ENCODE results near the gene LAMB4.

Gene LAMB4

GRCh38 chr7:108143658-108144420 is 13.7 kb upstream of the LAMB4 start:
- no peak for DNase-seq (ENCODE audit: low read depth)

- no peak for DNase-seq (ENCODE audit: low read depth)
These were observed 12.6 kb upstream of the LAMB4 start for GRCh38 chr7:108142675-108143259.

GRCh38 chr7:108142180-108142579 is 12.0 kb upstream of the LAMB4 start:
- no peak for DNase-seq (ENCODE audit: low read depth)

GRCh38 chr7:108140671-108141070 is 10.5 kb upstream of the LAMB4 start:
- DNase-seq (ENCODE audit: low read depth), result no peak

- DNase-seq (ENCODE audit: low read depth), result no peak
These were observed 8.8 kb upstream of the LAMB4 start for GRCh38 chr7:108138911-108139310.

- no peak for DNase-seq (ENCODE audit: low read depth)
These were observed 7.8 kb upstream of the LAMB4 start for GRCh38 chr7:108137993-108138392.

- DNase-seq (ENCODE audit: low read depth), result no peak
These were observed 6.9 kb upstream of the LAMB4 start for GRCh38 chr7:108137040-108137439.

- DNase-seq (ENCODE audit: low read depth), result no peak
These were observed 6.1 kb upstream of the LAMB4 start for GRCh38 chr7:108136191-108136688.

- no peak for DNase-seq (ENCODE audit: low read depth)
These were observed 5.5 kb upstream of the LAMB4 start for GRCh38 chr7:108135446-108136190.

- no peak for DNase-seq (ENCODE audit: low read depth)
These were observed 4.3 kb upstream of the LAMB4 start for GRCh38 chr7:108134486-108134885.

- DNase-seq (ENCODE audit: low read depth), result no peak
These were observed 2.5 kb upstream of the LAMB4 start for GRCh38 chr7:108132551-108133265.

- DNase-seq (ENCODE audit: low read depth), result no peak
These were observed 869 bp downstream of the LAMB4 start for GRCh38 chr7:108129018-108129965.

GRCh38 chr7:108128514-108128913 is 1.6 kb downstream of the LAMB4 start:
- no peak for DNase-seq (ENCODE audit: low read depth)

GRCh38 chr7:108127461-108127860 is 2.7 kb downstream of the LAMB4 start:
- no peak for DNase-seq (ENCODE audit: low read depth)

GRCh38 chr7:108124820-108125219 is 5.3 kb downstream of the LAMB4 start:
- DNase-seq (ENCODE audit: low read depth), result no peak

GRCh38 chr7:108122181-108122580 is 8.0 kb downstream of the LAMB4 start:
- no peak for DNase-seq (ENCODE audit: low read depth)

GRCh38 chr7:108120933-108121332 is 9.2 kb downstream of the LAMB4 start:
- DNase-seq (ENCODE audit: low read depth), result no peak

- no peak for DNase-seq (ENCODE audit: low read depth)
These were observed 10.0 kb downstream of the LAMB4 start for GRCh38 chr7:108120196-108120595.

- no peak for DNase-seq (ENCODE audit: low read depth)
These were observed 11.2 kb downstream of the LAMB4 start for GRCh38 chr7:108118959-108119358.

GRCh38 chr7:108114117-108114841 is 15.9 kb downstream of the LAMB4 start:
- DNase-seq (ENCODE audit: low read depth), result no peak
